HG02852 (cell line): ENCODE measurements around the gene HDAC4.

ENCODE experiments used
- ATAC-seq: cut with Tn5 transposase; IDR thresholded peaks from one replicate; pipeline ENCODE4 v1.9.1; 2021; ENCODE audit warnings: mild to moderate bottlenecking, moderate library complexity; ENCODE audit not compliant: unreplicated experiment

The HDAC4 gene

DNA sequence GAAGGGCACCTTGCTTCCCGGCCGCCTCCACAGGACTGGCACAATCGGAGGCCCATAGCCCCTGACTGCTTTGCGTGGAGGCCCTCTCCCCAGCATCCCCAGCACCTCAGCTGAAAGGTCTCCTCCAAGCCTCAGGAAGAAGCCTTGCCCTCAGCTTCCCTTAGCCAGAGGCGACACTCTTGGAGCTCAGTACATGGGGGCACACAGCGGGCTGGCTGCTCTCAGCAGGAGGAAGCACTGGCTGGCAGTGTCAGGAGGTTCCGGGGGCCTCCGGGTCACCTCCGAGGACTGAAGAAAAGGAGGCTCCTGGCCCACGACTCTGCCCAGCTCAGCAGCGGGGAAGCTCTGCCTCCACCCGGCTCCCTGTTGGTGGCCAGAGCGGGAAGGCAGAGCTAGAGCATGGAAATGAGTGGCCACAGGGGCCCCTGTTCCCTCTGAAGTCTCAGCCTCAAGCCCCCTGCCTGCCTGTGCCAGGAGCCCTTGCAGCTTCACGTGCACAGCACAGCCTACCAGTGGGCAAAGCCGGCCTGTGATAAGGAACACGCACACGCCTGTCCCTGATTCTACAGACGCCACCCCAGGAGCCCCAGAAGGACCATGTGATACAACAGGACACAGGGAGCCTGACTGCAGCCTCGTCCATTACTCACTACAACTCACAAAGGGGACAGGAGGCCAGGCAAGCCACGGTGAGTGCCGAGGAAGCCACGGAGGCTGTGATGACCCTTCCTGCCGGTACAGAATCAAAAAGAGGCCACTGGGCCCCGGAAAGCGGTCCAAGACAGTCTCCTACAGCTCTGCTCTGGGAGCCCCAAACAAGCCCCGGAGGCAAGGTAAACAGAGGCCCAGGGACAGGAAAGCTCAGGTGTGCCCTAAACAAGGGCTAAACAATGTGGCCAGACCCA is 15.5 kb downstream of the HDAC4 start:
- no peak for ATAC-seq

DNA sequence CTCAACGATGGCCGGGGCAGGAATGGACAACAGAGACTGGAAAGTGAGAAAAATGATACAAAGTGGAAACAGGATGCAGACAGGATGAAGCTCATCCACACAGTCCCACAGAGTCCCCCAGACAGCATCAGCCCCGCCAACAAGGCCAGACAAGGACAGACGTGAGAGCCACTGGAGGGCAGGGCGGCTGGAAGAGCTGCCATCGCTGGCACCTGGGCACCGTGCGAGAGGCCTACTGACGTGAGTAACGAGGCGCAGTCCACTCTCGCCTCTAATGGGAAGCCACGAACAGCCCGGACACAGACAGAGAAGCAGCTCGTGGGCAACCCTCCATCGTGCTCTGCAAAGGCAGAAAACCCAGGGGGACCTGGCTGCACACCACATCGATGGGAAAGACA is 17.1 kb downstream of the HDAC4 start:
- no peak for ATAC-seq

DNA sequence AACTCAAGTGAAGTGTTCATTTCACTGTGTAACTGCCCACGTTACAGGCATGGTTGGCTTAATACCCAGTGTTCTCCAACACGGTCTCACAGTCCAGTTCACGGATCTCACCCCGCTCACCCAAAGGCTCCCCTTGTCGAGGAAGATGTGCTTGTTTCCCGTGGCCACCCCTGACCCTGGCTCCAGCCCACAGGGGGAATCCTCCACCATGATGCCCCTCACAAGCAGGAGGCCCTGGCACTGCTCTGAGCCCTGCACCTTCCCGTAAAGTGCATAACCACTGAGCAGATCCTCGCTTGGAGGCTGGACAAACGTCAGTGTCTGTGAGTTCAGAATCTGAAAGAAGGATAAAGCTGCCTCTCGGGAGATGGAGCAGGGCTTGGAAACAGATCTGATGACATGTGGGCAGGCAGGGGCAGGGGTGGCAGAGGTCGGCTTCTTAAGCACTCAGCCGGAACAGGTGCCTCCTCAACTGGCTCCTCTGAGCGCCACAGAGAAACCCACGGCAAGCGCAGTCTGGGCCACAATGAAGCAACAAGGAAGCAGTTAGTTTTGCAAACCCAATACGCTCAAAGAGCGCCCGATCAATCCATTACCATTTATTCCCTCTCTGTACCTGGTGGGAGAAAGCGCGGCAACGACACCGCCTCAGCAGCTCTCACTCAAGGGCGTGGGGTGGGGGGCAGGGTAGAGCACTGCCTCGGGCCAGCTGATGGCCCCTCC is 17.6 kb downstream of the HDAC4 start:
- ATAC-seq: no peak

DNA sequence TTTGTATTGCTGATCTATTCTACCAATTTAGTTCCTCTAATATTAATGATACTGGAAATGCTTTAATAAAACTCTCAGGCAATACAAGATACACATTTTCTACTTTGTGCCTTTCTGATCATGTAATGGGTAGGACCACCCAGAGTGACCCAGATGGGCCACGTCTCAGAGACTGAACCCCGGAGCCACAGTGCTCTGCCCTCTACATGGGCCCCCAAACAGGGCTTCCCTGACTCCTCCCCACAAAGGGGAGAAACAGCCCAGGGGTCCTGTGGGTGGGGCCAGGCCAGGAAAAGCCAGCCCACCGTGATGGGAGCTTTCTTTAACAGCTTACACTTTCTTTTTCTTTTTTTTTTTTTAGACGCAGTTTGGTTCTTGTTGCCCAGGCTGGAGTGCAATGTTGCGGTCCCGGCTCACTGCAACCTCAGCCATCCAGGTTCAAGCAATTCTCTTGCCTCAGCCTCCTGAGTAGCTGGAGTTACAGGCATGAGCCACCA is 18.4 kb downstream of the HDAC4 start:
- no peak for ATAC-seq

DNA sequence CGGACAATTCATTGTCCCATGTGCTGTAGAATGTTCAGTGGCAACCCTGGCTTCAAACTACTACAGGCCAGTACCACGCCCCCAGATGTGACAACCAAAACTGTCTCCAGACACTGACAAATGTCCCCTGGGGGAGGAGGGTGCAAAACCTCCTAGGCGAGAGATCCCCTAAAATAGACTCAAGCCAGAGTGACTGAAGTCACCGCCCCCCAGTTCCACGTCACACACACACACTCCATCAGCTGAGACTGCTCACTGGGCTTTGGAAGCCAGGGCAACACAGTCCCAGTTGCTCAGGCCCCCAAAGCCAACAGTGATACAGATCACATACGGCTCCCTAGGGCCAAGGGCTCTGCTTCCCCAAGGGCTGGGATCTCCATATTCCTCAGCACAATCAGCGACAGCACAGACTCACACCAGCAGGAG is 19.1 kb downstream of the HDAC4 start:
- peak; percentile 70 for ATAC-seq

DNA sequence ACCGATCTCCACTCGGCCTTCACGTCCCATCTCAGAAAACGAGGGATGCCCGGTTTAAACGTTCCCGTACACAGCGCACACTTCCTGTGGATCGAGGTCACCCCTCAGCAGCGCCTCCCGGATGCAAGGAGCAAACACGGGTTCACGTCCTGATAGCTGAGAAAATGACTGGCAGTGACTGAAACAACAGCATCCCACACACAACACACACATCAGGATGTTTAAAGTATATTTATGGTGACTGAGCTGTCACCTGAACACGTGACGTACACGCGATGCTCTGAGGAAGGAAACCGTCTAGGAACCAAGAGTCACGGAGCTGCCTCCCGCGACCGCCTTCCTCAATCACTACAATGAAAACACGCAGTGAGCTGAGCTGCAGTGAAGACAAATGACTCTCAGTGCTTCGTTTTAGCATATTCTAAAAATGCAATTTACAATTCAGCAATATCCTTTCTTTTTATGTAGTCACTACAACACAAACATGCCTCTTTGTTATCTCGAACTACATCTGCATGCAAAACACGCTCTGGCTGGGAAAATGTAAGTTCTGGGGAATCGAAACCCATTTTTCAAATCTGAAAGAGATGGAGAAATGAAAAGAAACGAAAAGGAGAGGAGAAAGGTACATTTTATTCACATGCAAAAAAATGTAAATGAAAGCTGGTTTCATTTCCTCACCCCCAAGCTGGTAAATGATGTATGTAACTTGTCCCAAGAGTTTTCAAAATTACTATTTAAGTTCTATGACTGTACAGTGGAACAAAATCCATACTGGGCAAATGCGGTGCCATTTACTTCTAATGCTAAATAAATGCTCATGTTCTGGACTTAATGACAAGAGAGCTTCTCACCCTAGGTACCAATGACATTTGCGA is 19.8 kb downstream of the HDAC4 start:
- ATAC-seq: peak; percentile 49

DNA sequence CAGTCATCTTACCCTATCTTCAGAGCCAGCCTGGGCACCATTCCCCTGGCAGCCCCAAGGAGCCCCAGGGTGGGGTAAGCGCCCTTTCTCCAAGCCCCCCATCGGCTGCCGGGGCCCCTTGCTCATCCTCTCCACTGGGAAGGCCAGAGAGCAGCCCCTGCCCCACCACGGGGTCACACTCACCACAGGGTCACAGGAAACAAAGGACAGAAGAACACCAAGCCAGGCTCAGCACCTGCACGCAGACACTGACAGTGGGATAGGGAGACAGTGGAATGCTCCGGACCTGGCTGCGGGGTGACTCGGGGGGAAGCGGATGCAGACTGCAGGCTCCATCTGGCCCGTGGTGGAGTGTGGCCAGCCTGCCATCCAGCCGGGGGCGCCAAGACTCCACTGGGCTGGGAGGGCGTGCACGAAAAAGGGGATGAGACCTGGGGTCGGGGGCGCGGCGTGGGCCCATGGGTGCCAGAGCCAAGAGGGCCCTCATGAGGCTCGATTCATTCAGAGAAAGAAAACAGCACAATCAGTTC is 21.1 kb downstream of the HDAC4 start:
- ATAC-seq: no peak

DNA sequence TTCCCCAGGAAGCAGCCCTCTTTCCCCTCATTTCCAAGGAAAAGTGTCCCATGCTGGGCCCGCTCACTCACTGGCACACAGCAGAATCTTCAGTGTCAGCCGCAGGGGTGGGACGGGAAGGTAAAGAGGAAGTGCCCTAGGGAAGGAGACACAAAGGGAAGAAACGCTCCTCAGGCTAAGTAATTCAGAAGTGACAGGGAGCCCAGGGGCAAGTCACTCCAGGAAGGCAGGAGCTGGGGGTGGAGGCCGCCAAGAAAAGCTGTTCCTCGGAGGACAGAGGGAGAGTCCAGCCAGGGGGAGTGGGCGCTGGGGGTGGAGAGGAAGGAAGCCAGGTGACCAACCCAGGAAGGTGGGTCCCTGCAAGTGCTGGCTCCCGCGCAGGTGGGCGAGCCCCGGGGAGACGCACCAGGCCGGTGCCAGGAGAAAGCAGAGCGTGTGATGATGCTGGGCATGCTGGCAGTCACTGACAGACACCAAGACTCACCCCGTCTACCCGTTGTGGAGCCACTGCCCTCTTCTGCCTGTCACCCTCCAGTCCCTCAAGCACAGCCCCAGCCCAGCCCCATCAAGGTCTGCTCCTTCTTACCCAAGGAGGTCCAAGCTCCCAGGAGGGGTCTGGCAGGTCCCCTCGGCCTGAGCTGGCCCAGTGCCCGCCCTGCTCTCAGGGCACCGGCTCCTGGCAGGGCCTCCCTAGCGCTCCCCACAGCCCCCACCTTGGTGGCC is 21.7 kb downstream of the HDAC4 start:
- no peak for ATAC-seq

DNA sequence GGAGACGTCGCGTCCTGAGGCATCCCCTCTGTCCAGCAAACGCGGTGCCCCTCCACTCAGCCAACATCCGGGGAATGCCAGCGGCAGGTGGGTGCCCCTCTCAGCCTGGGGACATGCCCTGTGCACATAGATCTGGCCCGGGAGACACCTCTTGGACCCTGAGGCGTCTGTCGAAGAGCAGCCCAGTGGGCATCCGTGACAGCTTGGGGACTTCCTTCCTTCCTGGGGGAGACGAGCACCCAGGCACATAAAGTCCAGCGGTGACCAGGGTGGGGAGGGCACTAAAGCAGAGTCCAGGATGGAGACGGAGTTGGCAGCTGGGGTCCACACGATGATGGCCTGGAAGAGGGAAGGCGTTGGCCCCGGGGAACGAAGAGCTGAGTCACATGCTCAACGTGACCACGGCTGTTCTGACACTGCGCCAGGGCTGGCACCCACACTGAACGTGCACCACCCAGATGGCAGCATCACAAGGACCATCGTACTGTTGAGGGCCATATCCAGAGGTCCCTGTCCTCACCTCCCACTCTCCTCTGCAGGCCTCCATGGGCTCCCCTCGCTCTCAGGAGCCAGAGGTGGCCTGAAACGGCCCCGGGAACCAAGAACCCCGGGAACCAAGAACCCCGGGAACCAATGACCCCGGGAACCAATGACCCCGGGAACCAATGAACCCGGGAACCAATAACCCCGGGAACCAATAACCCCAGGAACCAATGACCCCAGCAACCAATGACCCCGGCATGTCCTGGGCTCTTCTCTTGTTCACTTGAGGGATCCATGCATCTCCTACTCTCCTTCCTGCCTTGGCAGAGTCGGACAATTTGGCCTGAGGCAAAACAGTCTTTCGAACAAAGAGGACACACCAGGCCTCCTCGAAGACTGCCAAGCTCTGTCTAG is 22.6 kb downstream of the HDAC4 start:
- no peak for ATAC-seq

DNA sequence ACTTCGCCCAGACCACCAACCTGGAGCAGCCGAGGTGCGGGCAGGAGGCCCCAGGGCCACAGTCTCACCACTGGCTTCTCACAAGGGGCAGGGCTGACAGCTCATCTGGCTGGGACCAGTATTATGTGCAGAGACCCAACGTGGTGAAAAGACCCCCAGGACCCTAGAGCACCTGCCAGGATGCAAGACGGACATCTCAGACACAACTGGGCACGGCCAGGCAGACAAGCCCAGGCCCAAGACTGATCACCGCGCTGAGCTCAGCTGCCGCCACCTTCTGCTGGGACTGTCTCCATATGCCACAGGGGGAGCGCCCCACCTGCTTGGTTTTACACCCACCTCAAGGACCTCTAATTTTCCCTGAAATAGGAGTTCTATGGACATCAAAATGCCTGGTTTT is 23.2 kb downstream of the HDAC4 start:
- no peak for ATAC-seq

DNA sequence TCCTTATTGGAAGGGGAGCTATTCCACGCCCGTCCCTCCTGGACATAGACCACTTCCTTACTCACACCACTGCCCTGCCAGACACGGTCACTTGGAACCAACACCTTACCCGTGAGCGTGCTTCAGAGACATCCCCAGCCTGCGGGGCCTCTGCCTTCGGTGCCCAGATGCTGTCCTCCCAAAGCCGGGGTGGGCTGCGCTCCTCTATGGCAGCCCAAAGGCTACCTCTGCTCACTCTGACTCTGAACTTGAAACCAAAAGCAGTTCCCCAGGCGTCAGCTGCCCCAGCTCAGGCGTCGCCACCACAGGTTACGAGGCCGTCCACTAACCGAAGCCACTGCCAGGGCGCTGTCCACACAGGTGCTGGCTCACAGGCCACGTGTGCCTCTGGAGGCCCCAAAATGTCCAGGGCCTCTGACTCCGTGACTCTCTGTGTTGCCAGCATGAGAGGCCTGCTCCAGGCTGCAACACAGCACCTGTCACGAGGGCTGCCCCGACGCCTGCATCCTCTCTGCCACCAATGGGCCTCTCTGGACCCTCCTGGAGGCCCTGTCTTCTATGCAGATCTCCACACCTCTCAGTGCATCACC is 23.8 kb downstream of the HDAC4 start:
- no peak for ATAC-seq

DNA sequence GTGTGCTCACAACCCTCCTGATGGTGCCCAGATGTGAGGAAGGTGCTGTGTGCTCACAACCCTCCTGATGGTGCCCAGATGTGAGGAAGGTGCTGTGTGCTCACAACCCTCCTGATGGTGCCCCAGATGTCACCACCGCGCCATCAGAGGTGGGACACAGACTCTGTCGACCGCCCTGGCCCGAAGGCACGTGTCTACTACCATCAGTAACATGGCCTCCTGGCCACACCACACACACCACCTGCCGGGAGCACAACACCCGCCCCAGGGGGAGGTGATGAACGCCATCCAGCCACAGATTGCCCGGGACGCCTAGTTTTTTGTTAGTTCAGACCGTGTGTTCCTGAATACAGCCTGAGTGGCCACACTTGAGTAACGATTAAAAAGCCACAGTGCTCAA is 24.5 kb downstream of the HDAC4 start:
- ATAC-seq: no peak

DNA sequence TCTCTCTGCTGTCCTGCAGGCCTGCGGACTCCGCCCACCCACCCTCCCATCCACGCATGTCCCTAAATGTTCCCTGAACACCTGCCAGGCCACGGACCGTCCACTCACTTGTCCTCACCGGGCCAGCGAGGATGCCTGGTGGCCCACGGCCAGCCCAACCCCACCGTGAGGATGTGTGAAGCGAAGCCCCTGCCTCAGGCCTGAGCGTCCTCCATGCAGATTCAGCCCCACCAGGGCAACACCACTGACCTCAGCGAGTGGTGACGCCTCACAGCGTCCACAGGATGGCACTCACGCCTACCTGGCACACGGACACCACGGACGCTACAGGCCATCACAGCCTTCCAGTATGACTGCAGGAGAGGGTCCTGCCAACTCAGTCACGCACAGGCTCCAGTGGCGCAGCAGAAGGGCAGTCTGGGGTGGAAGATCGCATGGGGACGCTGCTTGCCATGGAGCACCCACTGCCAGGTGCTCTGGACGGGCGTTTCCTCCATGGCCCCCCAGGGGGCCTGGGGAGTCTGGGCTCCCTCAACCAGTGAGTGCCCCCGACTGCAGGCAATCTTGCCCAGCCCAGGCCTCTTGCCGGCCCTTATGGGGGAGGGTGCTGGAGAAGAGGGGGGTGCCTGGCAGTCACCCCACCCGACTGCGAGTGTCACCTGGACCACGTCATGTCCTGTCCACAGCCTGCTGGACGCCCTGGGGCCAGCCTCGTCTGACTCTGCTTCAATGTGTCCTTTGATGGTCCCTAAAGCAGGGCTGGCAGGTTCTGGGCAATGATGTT is 25.4 kb downstream of the HDAC4 start:
- no peak for ATAC-seq

DNA sequence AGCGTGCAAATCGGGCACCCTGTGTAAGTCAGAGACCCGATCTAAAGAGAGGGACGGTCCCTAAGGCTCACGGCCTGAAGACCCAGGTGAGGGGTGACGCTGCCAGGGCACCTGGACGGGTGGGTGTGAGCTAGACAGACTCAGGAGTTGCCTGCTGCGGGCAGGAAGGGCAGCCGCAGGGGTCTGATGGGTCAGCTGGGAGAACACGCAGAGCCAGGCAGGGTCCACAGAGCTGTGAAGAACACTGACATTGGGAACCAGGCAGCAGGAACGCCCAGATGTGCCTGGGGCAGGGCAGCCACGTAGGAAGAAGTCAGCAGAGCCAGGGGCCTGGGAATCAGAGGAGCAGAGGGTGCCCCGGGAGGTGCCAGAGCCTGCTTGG is 25.9 kb downstream of the HDAC4 start:
- no peak for ATAC-seq

DNA sequence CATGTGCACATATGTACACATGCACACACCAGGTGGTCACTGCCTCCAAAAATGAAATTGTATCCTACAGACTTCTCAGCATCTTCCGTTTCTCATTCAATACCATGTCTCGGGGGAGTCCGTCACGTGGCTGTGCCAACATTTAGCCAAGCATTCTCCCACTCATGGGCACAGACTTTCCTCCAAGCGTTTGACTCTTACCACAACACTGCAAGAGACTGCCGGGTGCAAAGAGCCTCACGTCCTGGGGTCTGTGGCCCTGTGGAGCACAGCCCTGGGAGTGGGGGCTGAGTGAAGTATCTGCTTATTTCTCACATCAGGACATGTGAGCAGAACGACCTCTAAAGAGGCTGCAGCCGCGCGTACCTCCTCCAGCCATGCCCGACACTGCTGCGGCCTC is 28.0 kb downstream of the HDAC4 start:
- no peak for ATAC-seq

DNA sequence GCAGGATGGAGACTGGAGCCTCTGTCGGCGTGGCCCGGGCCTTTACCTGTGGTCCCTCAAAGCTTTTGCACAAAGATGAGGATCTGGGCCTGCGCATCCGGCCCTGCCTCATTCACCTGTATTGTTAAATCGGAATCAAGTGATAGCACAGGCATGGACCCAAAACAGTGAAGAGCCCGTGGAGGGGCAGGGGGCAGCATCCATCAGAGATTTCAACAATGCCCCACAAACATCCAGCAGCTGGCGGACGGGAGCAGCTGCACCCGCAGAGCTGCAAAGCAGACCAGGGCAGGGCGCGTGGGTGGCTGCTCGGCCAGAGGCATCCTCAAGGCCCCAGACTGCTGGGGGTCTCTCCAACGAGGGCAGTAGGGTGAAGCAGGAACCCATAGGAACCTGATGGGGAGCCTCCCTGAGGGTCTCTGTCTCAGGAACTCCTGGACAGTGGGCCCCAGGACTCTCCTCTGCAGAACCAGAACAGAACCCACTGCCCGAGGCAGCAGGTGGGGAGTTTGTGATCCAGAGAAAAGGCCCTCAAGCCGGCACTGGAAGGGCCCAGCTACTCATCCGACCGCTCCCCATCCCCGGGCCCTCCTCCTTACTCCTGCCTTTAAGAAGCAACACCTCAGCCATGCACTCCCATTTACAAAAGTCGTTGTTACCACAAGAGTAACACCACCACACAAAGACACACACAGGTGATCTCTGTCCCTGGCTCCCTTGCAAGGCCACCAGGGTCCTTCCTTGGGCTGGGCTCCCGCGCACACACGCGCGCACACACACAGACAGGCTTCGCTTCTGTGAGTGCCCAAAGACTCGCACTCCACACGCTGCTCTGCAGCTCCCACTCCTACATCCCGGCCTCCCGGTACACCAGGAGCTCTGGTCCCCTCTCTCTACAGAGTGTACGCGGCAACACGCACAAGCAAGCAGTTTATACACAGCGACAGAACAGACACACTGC is 28.8 kb downstream of the HDAC4 start:
- ATAC-seq: no peak
